H1 (cell line): ENCODE measurements around the gene RYR3. TPM values are rescaled to one million over a fixed set of nuclear protein-coding genes. Genes with fewer than 3 reads are reported as not detected.

Source experiments
- CTCF ChIA-PET: fragments of 300-600 bp; sonication (Branson Sonifier 250); formaldehyde crosslinking; loops from one replicate; lab custom pipeline; 2021; ENCODE audit not compliant: partially characterized antibody; lab: Charles Lee
- POLR2A ChIA-PET: fragments of 300-600 bp; sonication (Branson Sonifier 250); formaldehyde crosslinking; loops from one replicate; lab custom pipeline; 2021; ENCODE audit warnings: inconsistent platforms; ENCODE audit not compliant: partially characterized antibody; lab: Charles Lee
- DNase-seq, 2 experiments: peaks; one replicate each; pipeline versions ENCODE4 v3.0.0 to v3.0.0-alpha.2; 2010 to 2022; ENCODE audit warnings: low spot score in 2 of 2, low read depth in 1 of 2, mixed read lengths in 1 of 2
- FAIRE-seq: peaks from 2 replicates; lab custom pipeline; 2011; peaks lifted over from hg19 to GRCh38; lab: Jason Lieb, UNC
- H2AFZ ChIP-seq: 2 replicates; pipeline ENCODE4 v1.8.1; 2012; ENCODE audit warnings: low read length, inconsistent platforms
- H2AK5ac ChIP-seq: 2 replicates; pipeline ENCODE4 v1.6.1; 2013; ENCODE audit warnings: low read depth, low read length
- H2BK120ac ChIP-seq: replicated peaks from 2 replicates; pipeline ENCODE3; 2013; ENCODE audit warnings: low read depth, low read length, inconsistent platforms
- H2BK12ac ChIP-seq: 2 replicates; pipeline ENCODE4 v1.6.1; 2013; ENCODE audit warnings: low read depth, low read length
- H2BK15ac ChIP-seq: 2 replicates; pipeline ENCODE4 v1.6.1; 2013; ENCODE audit warnings: low read length
- H2BK20ac ChIP-seq: 2 replicates; pipeline ENCODE4 v1.6.1; 2013; ENCODE audit warnings: low read length
- H2BK5ac ChIP-seq: 2 replicates; pipeline ENCODE4 v1.6.1; 2013; ENCODE audit warnings: low read depth, low read length
- H3K14ac ChIP-seq: 2 replicates; pipeline ENCODE4 v1.6.1; 2013; ENCODE audit warnings: inconsistent platforms; ENCODE audit not compliant: insufficient read length
- H3K18ac ChIP-seq: 2 replicates; pipeline ENCODE4 v1.6.1; 2013; ENCODE audit warnings: low read length; ENCODE audit errors: extremely low read depth
- H3K23ac ChIP-seq: 2 replicates; pipeline ENCODE4 v1.6.1; 2013; ENCODE audit warnings: inconsistent platforms; ENCODE audit not compliant: insufficient read length
- H3K23me2 ChIP-seq: 2 replicates; pipeline ENCODE4 v1.6.1; 2013; ENCODE audit warnings: low read depth, low read length
- H3K27ac ChIP-seq: 2 replicates; pipeline ENCODE4 v1.6.1; 2011; ENCODE audit warnings: low read depth, low read length, inconsistent platforms
- H3K27me3 ChIP-seq, 4 experiments: replicated peaks in 1 of 4; 1 replicate in 1 of 4; 2 replicates in 3 of 4; pipeline versions ENCODE4 v1.6.1 to v1.8.1; 2011 to 2013; ENCODE audit warnings: low read length in 3 of 4, mild to moderate bottlenecking in 3 of 4, inconsistent platforms in 2 of 4, mixed read lengths in 2 of 4, moderate library complexity in 1 of 4; ENCODE audit not compliant: control insufficient read depth in 3 of 4, insufficient read depth in 3 of 4; ENCODE audit errors: extremely low read depth in 1 of 4
- H3K36me3 ChIP-seq, 4 experiments: 2 replicates each; pipeline versions ENCODE4 v1.6.1 to v1.8.1; 2011 to 2013; ENCODE audit warnings: mild to moderate bottlenecking in 4 of 4, low read length in 3 of 4, moderate library complexity in 2 of 4, control low read depth in 1 of 4, inconsistent platforms in 1 of 4; ENCODE audit not compliant: insufficient read depth in 4 of 4, control insufficient read depth in 2 of 4
- H3K4ac ChIP-seq: replicated peaks from 2 replicates; pipeline ENCODE3; 2013; ENCODE audit warnings: low read length, low read depth, mixed read lengths, inconsistent platforms; ENCODE audit not compliant: insufficient read length
- H3K4me1 ChIP-seq, 4 experiments: replicated peaks in 1 of 4; 1 replicate in 1 of 4; 2 replicates in 3 of 4; pipeline versions ENCODE4 v1.6.1 to v1.8.1; 2011 to 2013; ENCODE audit warnings: low read length in 3 of 4, inconsistent platforms in 2 of 4, mixed read lengths in 1 of 4; ENCODE audit not compliant: insufficient read depth in 4 of 4, control insufficient read depth in 3 of 4
- H3K4me2 ChIP-seq, 2 experiments: 2 replicates each; pipeline versions ENCODE4 v1.6.1 to v1.8.1; 2011 to 2013; ENCODE audit warnings: low read depth in 2 of 2, low read length in 2 of 2, control low read depth in 1 of 2, inconsistent platforms in 1 of 2, mild to moderate bottlenecking in 1 of 2; ENCODE audit not compliant: insufficient read depth in 1 of 2
- H3K4me3 ChIP-seq, 4 experiments: fragments of 200-600, 300-600 bp in 1 of 4; sonication (generic), shearing (Covaris generic), sonication (Bioruptor Twin) in 1 of 4; 2 replicates each; pipeline versions ENCODE4 v1.5.1 to v1.8.1; 2011 to 2016; ENCODE audit warnings: low read length in 4 of 4, low read depth in 3 of 4, control low read depth in 2 of 4, inconsistent platforms in 2 of 4, mild to moderate bottlenecking in 2 of 4, mixed read lengths in 1 of 4, moderate library complexity in 1 of 4; ENCODE audit not compliant: insufficient read depth in 2 of 4; ENCODE audit errors: extremely low read depth in 1 of 4
- H3K56ac ChIP-seq: replicated peaks from 2 replicates; pipeline ENCODE3; 2013; ENCODE audit warnings: low read depth, mild to moderate bottlenecking, mixed read lengths, low read length, inconsistent platforms; ENCODE audit not compliant: insufficient read length
- H3K79me1 ChIP-seq: 2 replicates; pipeline ENCODE4 v1.6.1; 2013; ENCODE audit warnings: low read depth, low read length, control low read depth
- H3K79me2 ChIP-seq, 2 experiments: 2 replicates each; pipeline versions ENCODE4 v1.6.1 to v1.8.1; 2012 to 2013; ENCODE audit warnings: low read length in 2 of 2, mild to moderate bottlenecking in 2 of 2, inconsistent platforms in 1 of 2; ENCODE audit not compliant: insufficient read depth in 2 of 2, control insufficient read depth in 1 of 2
- H3K9ac ChIP-seq, 4 experiments: replicated peaks in 1 of 4; 1 replicate in 1 of 4; 2 replicates in 3 of 4; pipeline versions ENCODE4 v1.6.1 to v1.8.1; 2011 to 2013; ENCODE audit warnings: low read depth in 3 of 4, low read length in 3 of 4, control low read depth in 2 of 4, mild to moderate bottlenecking in 2 of 4, moderate library complexity in 2 of 4, inconsistent platforms in 1 of 4; ENCODE audit errors: extremely low read depth in 1 of 4
- H3K9me3 ChIP-seq, 2 experiments: 2 replicates each; pipeline versions ENCODE4 v1.6.1 to v1.8.1; 2012 to 2013; ENCODE audit warnings: mild to moderate bottlenecking in 2 of 2, moderate library complexity in 2 of 2, control low read depth in 1 of 2, inconsistent platforms in 1 of 2, low read depth in 1 of 2, low read length in 1 of 2, mixed read lengths in 1 of 2; ENCODE audit not compliant: insufficient read depth in 2 of 2
- H4K20me1 ChIP-seq, 2 experiments: replicated peaks in 1 of 2; 2 replicates each; pipeline versions ENCODE3 to v1.8.1; 2011 to 2013; ENCODE audit warnings: inconsistent platforms in 2 of 2, low read length in 2 of 2, mild to moderate bottlenecking in 1 of 2; ENCODE audit not compliant: insufficient read depth in 2 of 2, control insufficient read depth in 1 of 2
- H4K5ac ChIP-seq: 2 replicates; pipeline ENCODE4 v1.6.1; 2013; ENCODE audit warnings: low read length, low read depth, mixed read lengths, inconsistent platforms; ENCODE audit not compliant: insufficient read length
- H4K8ac ChIP-seq: 2 replicates; pipeline ENCODE4 v1.8.0; 2013; ENCODE audit warnings: mild to moderate bottlenecking, moderate library complexity, low read length, inconsistent platforms; ENCODE audit not compliant: insufficient read depth; ENCODE audit errors: extremely low read depth
- H4K91ac ChIP-seq: replicated peaks from 2 replicates; pipeline ENCODE3; 2013; ENCODE audit warnings: low read length, mixed read lengths, inconsistent platforms; ENCODE audit not compliant: insufficient read length
- CBX5 ChIP-seq: fragments of 300-800, 300-1000 bp; sonication (generic); IDR thresholded peaks from 2 replicates; pipeline ENCODE4 v1.7.1; 2016; ENCODE audit warnings: antibody characterized with exemption, low read length, low read depth
- E2F6 ChIP-seq: IDR thresholded peaks from 2 replicates; pipeline ENCODE4 v1.6.1; 2012; ENCODE audit warnings: inconsistent platforms
- FOSL1 ChIP-seq: IDR thresholded peaks from 2 replicates; pipeline ENCODE4 v1.6.1; 2011; ENCODE audit warnings: mild to moderate bottlenecking, low read depth, low read length, moderate library complexity; ENCODE audit not compliant: insufficient read depth
- GABPA ChIP-seq: IDR thresholded peaks from 2 replicates; pipeline ENCODE4 v1.6.1; 2011; ENCODE audit warnings: mild to moderate bottlenecking, low read length, moderate library complexity, borderline replicate concordance; ENCODE audit not compliant: insufficient read depth
- NRF1 ChIP-seq: IDR thresholded peaks from 2 replicates; pipeline ENCODE4 v1.6.1; 2011; ENCODE audit warnings: mild to moderate bottlenecking, low read depth, low read length, improper control_type of control experiment
- POU5F1 ChIP-seq: IDR thresholded peaks from 2 replicates; pipeline ENCODE4 v1.6.1; 2011; ENCODE audit warnings: low read depth, mild to moderate bottlenecking, low read length, moderate library complexity
- RXRA ChIP-seq: IDR thresholded peaks from 2 replicates; pipeline ENCODE4 v1.6.1; 2011; ENCODE audit warnings: low read depth, mild to moderate bottlenecking, low read length, moderate library complexity; ENCODE audit not compliant: insufficient read depth
- SIRT6 ChIP-seq: IDR thresholded peaks from one replicate; pipeline ENCODE4 v1.7.1; 2012; ENCODE audit warnings: low read length, inconsistent platforms
- WGBS, 2 experiments: shearing (Covaris generic) in 1 of 2; methylation state at CpG; one replicate each; pipeline versions ENCODE4 v1.1.6 to v1.1.7; 2013 to 2015; ENCODE audit warnings: low lambda C conversion rate in 2 of 2, mixed read lengths in 2 of 2, inconsistent platforms in 1 of 2, low coverage in 1 of 2, missing lambda C conversion rate in 1 of 2; ENCODE audit not compliant: insufficient replicate concordance in 2 of 2, insufficient coverage in 1 of 2, insufficient read length in 1 of 2; ENCODE audit errors: extremely low coverage in 1 of 2, missing lambda C conversion rate in 1 of 2; 5-methylcytosine and 5-hydroxymethylcytosine counted together
- long read RNA-seq, 2 experiments: library from RNA in 1 of 2; library from capped mRNA in 1 of 2; stranded (forward); transcript quantifications; one replicate each; pipeline ENCODE4 v2.0.0, GENCODE V29; 2021; ENCODE audit warnings: inconsistent platforms in 1 of 2
- polyA minus RNA-seq, 3 experiments: library from RNA; depleted of rRNA, polyadenylated mRNA; stranded (reverse); fragments of >200 nt; gene quantifications; 1 replicate in 2 of 3; 2 replicates in 1 of 3; pipeline ENCODE4 v1.2.3, GENCODE V29; 2011
- polyA plus RNA-seq, 7 experiments: library from polyadenylated mRNA; depleted of rRNA in 3 of 7; stranded (reverse) in 5 of 7; unstranded in 2 of 7; fragments of >200 nt in 5 of 7; fragments of 200-250 nt in 2 of 7; gene quantifications; 1 replicate in 5 of 7; 2 replicates in 1 of 7; 4 replicates in 1 of 7; pipeline versions ENCODE4 v1.2.1 to v1.2.3, GENCODE V29; 2011 to 2013; ENCODE audit warnings: missing spikeins in 2 of 7, mixed read lengths in 2 of 7
- total RNA-seq: library from RNA; stranded (reverse); fragmentation: NEBNext Ultra II Directional; extraction: Animal tissue kit (Norgen Biotek cat#: 25700); gene quantifications from 2 replicates; pipeline ENCODE4 v1.2.1, GENCODE V29; 2021

RYR3 gene
- total RNA-seq (0.46 and 3.4 TPM in 2 replicates), polyA plus RNA-seq (2011; rRNA removed) (0.24 and 0.33 TPM in 2 replicates), polyA minus RNA-seq (2011; rRNA and poly(A)+ RNA removed) (0.79 and 1.1 TPM in 2 replicates)
- 0.36 TPM for polyA plus RNA-seq (2011; cell fraction: cytosol; rRNA removed)
- polyA plus RNA-seq (2011; cell fraction: nucleus; rRNA removed): 0.87 TPM
- polyA plus RNA-seq (2012, experiment 1 of 2): 0.55 to 2.1 TPM (median 0.91 TPM) in 4 replicates
- polyA plus RNA-seq (2012, experiment 2 of 2): 0.08 TPM
- polyA plus RNA-seq (2013, experiment 1 of 2): 0.53 TPM
- 0.48 TPM for polyA plus RNA-seq (2013, experiment 2 of 2)
- 0.95 TPM for polyA minus RNA-seq (2011; cell fraction: cytosol; rRNA and poly(A)+ RNA removed)
- polyA minus RNA-seq (2011; cell fraction: nucleus; rRNA and poly(A)+ RNA removed): 1.9 TPM
- long read RNA-seq, experiment 1, partial matches to known transcripts: 0 of 3 reads
- long read RNA-seq, experiment 1, other reads (novel, unspliced or antisense): 3 of 3 reads
- long read RNA-seq, experiment 2: 0 reads

DNA sequence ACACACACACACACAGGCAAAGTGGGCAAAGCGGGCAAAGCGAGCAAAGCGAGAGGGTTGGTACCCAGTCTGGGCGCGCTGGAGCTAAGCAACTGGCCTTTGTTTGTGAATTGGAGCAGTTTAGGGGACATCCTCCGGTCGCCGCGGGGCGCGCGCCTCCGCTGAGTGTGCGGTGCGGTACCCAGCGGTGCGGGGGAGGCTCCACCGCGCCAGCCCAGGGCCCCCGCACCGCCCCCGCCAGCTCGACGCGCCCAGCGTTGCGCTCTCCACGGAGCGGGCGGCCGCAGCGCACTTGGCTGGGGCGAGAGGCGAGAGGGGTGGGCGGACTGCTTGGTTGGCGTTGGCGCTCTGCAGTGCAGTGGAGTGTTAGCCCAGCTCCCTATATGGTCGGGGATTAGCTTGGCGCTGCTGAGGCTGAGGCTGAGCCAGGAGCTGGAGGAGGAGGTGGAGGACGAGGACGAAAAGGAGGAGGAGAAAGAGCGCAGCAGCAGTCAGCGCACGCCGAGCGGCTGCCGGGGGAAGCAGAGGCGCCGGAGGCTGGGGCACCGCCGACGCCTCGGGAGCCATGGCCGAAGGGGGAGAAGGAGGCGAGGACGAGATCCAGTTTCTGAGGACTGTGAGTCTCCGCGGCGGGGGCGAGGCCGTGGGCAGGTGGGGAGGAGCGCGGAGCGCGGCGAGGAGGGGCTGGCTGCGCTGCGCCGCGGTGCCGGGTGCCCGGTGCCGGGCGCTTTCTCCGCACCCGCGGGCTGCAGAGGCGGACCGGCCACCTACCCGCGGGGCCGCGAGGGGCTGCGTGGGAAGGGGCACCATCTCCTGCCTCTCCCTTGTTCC is at the start of gene RYR3:
TSS of gene RYR3 (plus strand) at position 487 of the 831 bp plus-strand sequence. CDS start at position 566, 79 bp downstream.
- Histone ChIP-seq H4K5ac (no peak within 1 kb of the TSS), H3K14ac (no peak within 1 kb of the TSS), H4K91ac (peak within 1 kb of the TSS; percentile 84), H3K4me2 (peak within 1 kb of the TSS; percentile 87), H2BK20ac (no peak within 1 kb of the TSS), H2BK12ac (peak within 1 kb of the TSS; percentile 91; the same call in 1 of the 2 replicates), H2BK15ac (no peak within 1 kb of the TSS; the same call in 1 of the 2 replicates), H3K27me3 (peaks cover 15 to 37% (median 32%) of the 10 kb centered on the region in 4 experiments), H3K4me1 (peaks cover 0 to 6% (median 4%) of the 10 kb centered on the region in 4 experiments; a peak in 6 of 7 replicates), H3K9ac (no peak within 1 kb of the TSS), H3K4ac (no peak within 1 kb of the TSS), H3K79me2 (no peaks in the 10 kb centered on the region), H3K9me3 (no peaks in the 10 kb centered on the region), H3K18ac (peak within 1 kb of the TSS; percentile 73; the same call in 1 of the 2 replicates), H2BK120ac (no peak within 1 kb of the TSS), H4K8ac (peak within 1 kb of the TSS; percentile 16; the same call in 1 of the 2 replicates), H3K56ac (peak within 1 kb of the TSS; percentile 42), H3K36me3 (no peaks in the 10 kb centered on the region), H4K20me1 (no peaks in the 10 kb centered on the region), H3K79me1 (no peaks in the 10 kb centered on the region), H2BK5ac (peak within 1 kb of the TSS; percentile 35; the same call in 1 of the 2 replicates), H2AK5ac (no peak within 1 kb of the TSS), H3K4me3 (peak within 1 kb of the TSS; percentile 52 to 72 (median 56)), H3K23me2 (peaks cover 16% of the 10 kb centered on the region; the same call in 1 of the 2 replicates), H3K23ac (no peak within 1 kb of the TSS), H3K27ac (no peak within 1 kb of the TSS), H2AFZ (peak within 1 kb of the TSS; percentile 34; the same call in 1 of the 2 replicates)
- POLR2A ChIA-PET: interaction anchor here (0.6 to 1.5 kb wide), 2 partner anchors 17 to 390 kb away, joined by 3 to 4 read pairs; no protein-coding TSS in a partner anchor
- CTCF ChIA-PET: interaction anchor here (0.6 to 3.2 kb wide), 21 partner anchors 10 to 656 kb away, joined by 3 to 24 read pairs (median 5); no protein-coding TSS in a partner anchor
- DNase-seq (peak in 1 of 2 experiments; percentile 79), FAIRE-seq (no peak)
- 1% methylated on average over 20 of the region's 84 CpGs; no CpG with 5 or more reads in 1 of the 2 experiments for WGBS, 2 experiments
- TF ChIP-seq RXRA: no peak
- no peak for TF ChIP-seq SIRT6
- no peak for TF ChIP-seq CBX5
- no peak for TF ChIP-seq GABPA
- no peak for TF ChIP-seq POU5F1
- peak; percentile 50; the same call in 1 of the 2 replicates for TF ChIP-seq E2F6
- no peak for TF ChIP-seq FOSL1
- no peak for TF ChIP-seq NRF1
